Activated naive CD4-positive, alpha-beta T cell treated with anti-CD3 and anti-CD28 coated beads, Interleukin-2, amount 50 U/mL, for 16 hours (primary cell): ENCODE results near the gene E2F3.
"Not testable (repeated sequence)": the region's sequence is repeated elsewhere in the genome, so short reads cannot be mapped to it uniquely, and the experiment has no call there.

Experiments used
- DNase-seq: peaks from one replicate; pipeline ENCODE4 v3.0.0-alpha.2; 2020

E2F3 gene

DNA sequence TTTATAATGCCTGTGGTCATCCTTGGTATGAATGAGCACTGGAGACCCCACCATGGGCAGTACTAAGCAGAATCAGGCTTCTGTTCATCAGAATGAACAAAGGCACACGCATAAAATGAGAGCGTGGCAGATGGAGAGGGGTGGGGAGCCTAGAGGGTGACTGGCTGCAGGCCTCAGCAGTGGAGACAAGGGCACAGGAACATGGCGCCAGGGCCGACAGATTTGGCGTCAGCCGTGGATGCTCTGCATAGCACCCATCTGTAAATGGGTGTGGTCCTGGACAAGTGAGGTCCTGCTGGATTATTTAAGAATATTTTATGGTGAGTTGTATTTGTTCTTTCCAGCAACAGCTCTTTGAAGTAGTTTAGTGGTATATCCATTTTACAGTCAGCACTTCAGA is 33.1 kb downstream of the E2F3 start:
- DNase-seq = no peak

DNA sequence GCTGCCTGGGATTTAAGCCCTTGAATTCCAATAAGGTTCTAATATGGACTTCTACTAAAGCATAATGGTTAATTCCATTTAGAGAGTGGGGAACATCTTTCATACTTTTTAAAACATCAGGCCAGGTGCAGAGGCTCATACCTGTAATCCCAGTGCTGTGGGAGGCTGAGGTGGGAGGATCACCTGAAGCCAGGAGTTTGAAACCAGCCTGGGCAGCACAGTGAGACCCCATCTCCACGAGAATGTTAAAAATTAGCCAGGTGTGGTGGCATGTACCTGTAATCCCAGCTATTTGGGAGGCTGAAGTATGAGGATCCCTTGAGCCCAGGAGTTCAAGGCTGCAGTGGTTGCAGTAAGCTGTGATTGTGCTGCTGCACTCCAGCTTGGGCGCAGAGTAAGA is 35.0 kb downstream of the E2F3 start:
- DNase-seq = no peak

DNA sequence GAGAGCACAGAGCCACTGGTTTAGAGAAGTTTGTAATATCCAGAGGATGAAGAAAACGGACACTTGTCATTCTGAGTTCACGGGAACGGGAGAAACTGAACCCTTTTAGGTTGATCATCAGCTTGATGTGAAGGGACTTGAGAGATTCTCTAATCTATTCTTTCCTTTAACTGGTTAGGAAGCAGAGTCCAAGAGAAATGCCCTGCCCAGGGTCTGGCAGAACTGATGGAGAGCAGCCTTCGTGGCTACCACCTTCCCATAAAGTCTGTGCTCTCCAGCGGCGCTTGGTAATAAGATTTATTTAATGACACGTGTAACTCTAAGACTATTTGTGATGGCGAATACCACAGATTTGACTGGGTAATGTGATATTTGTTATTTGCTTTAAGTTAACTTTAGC is 36.0 kb downstream of the E2F3 start:
- DNase-seq = no peak

DNA sequence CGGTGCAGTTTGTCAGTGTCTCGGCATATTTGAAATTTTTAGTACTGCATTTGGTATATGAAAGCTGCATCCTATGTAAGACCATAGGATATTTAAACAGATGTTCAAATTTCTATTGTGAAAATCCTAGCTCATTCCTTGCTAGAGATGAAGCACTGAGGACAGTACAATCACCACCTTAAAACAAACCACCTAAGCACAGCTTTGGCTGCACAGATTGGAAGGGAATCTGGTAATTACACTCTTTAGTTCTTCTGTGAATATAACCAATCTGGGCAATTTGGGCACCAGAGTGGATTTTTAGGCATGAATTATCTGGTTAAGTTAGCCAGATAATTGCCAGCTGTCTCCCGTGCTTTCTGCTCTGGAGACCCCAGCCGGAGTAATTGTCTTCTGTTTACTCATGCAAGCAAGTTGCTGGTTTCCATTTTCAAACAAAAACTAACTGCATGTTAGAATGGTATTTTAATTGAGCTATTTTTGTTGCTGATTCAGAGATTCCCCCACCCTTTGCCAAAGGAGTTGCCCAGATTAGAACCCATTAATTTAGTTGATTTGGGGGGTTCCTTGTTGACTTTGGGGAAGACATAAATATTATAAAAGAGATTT is 36.9 kb downstream of the E2F3 start:
- DNase-seq = no peak

DNA sequence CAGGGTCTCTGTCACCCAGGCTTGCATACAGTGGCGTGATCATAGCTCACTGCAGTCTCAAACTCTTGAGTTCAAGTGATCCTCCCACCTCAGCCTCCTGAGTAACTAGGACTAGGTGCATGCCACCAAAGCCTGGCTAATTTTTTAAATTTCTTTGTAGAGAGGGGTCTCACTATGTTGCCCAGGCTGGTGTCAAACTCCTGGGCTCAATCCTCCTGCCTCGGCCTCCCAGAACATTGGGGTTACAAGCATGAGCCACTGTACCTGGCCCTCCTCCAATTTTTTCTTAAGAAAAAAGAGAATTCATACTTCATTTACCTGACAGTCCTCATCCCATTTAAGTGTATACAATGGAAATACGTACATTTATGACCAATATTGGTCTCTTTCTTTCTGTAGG is 37.9 kb downstream of the E2F3 start:
- DNase-seq = no peak

DNA sequence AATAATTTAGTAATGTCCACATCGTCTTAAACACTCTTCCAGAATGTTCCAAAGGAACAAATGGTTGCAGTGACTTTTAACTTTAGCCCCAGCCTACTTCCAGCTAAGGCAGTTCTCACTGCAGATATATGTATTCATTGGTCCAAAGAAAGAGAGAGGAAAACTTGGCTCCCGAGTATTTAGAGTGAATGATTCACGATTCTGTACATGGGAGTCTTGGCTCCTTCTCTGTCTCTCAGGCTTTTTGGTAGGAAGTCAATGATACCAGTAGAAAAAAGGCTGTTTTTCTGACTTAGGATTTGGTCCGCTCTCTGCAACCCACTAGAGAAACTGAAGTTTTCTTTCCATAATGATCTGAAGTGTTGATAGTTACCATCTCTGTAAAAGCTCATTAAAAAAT is 38.6 kb downstream of the E2F3 start:
- no peak for DNase-seq

DNA sequence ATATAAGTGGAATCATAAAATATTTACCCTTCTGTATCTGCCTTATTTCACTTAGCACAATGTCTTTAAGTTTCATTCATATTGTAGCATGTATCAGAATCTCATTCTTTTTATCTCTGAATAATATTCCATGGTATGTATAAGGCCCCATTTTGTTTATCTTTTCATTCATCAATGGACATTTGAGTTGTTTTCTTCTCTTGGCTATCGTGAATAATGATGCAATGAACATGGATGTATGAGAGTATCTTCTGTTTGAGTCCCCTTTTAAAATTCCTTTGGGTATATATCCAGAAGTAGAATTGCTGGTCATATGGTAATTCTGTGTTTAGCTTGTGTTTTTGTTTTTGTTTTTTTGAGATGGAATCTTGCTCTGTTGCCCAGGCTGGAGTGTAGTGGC is 39.6 kb downstream of the E2F3 start:
- no peak for DNase-seq

DNA sequence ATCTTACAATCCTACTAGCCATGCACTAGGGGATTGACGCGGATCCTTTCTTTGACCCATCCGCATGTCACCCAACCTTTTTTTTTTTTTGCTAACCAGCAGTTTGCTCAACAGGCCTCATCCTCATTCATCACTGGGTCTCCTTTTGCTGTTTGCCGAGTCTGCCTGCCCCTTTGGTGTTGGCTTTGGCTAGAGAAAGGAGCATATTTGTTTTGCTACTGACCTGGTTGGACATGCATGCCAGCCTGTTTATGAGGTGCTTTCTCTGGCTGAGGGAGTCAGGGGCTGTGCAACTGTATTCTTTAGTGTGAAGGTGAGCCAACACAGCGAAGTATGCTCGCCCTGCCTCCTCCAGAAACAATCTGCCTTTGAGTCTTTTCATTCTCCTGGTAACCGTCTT is 40.2 kb downstream of the E2F3 start:
- no peak for DNase-seq

DNA sequence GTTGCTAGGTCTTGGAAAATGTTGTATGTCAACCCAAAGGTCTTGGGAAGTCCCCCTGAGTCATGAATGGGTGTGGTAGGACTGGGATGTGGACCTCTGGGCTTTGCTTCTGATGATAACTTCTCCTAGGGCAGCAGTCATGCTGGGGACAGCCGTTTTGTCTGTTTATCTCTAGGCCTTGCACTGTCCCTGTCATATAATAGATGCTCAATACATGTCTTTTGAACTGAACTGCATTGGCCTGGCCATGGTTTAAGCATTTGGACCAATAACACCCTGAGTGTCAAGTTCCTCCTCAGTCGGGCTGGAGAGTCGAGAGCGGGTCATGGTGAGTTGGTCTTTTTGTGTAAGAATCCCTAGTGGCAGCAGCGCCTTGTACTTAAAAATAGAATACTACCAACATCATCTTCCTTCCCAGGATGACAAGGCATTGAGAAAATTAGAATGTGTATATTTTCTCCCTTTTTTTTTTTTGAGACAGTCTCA is 43.1 kb downstream of the E2F3 start:
- DNase-seq = no peak

DNA sequence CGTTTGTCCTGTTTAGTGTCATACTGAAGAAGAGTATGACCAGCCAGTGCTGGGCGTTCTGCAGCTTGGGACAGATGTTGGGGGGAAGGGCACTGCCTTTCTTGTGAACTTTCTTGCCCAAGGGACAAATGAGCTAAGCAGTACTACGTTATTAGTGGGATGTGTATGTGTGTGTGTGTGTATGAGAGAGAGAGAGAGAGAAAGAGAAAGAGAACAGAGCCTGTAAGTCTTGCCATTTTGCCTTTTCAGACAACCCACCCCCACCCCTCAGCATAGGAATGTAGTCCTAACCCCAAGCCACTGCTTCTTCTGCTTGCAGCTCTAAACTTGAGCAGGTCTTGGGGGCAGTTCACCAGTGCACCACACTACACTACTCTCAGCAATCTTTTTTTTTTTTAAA is 45.5 kb downstream of the E2F3 start:
- DNase-seq = no peak

DNA sequence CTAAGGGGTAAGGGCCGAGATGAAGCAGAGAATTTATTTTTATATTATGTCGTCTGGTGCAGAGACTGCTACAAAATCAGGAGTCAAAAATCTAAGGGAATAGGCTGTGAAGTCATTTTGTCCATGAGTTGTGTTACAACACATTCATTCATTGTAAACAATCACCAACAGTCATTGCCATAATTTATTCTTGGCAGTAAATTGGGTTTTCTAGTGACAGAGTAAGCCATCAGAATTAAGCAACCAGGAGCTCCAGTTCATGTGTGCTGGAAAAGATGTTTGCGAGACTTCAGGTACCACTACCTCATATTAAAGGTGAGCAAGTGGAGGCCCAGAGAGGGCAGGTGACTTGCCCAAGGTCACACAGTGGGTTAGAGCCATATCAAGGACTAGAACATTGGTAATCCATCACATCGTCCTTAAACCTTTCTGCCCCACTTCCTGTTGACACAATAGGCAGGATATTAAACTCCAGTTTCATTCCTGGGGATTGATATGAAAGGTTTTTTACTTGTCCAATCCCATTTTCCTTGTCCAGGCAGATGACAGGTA is 46.0 kb downstream of the E2F3 start:
- no peak for DNase-seq

DNA sequence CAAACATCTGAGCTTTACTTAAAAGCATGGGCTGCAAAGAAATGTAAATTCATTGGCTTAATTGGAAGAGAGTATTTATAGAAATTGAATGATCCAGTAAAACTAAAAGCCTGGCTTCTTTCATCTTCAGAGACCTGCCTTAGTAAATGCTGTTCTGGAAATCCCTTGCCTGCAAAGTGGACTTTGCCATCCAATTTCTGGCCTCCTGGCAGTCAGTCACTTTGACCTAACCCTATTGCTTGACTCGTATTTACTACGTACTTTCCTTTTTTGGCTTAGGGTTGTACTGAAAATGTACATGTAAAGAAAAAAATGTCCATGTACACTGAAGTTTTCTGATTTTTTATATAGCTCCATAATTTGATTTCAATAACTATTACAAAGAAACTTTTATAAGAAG is 47.1 kb downstream of the E2F3 start:
- DNase-seq = no peak

DNA sequence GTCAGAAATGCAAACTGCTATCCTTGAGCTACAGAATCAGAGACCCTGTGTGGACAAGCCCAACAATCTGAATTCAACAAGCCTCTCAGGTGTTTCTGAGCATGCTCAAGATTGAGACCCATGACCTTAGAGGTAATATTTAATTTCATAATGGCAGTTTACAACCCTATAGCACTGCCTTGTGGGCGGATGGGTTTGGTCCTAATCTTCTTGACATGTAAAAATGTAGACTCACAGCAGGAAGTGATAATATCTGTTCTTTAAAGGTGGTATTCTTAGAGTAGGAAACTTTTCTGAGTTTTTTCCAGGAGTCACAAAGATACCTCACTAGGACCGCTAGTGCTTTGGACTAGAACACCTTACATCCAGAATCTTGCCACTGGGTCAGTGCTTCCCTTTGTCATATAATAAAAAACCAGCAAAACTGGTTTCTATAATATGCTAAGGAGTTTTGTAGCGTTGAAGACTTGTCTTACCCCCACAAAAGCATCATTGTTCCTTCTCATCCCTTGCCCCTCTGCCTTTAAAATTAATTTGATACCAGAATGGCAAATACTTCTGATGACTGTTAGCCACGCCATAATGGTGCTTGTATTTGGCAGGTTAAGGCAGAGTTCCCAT is 52.6 kb downstream of the E2F3 start:
- no peak for DNase-seq

DNA sequence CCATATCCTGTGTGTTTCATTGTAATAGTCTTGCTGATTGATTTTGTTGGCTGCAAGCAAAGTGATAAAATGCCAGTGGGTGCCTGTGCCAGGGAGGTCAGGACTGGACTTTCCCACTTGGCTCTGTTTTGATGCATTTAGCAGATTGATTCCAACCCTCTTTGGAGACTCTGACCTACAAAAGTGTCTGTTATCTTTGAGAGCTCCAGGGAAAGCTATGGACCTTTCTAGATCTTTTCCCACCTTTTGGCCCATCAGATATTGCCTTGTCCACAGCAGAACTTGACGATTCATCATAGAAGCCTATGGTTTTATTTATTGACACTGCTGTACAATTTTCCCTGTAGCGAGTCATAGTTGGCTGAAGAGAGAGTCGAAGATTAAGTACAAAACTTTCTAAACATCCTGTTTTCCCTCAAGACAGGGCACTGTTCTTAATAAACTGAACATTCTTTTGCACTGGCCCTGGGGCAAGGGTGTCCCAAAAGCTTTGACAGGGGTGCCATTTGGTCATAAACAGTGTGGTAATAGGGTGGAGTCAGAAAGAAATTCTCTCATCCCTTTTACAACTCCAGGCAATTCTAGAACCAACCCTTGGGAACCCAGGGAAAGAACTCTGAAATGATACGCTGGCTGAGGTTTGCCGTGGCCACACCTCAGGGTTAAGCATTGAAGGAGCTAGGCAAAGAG is 53.7 kb downstream of the E2F3 start:
- DNase-seq = no peak

DNA sequence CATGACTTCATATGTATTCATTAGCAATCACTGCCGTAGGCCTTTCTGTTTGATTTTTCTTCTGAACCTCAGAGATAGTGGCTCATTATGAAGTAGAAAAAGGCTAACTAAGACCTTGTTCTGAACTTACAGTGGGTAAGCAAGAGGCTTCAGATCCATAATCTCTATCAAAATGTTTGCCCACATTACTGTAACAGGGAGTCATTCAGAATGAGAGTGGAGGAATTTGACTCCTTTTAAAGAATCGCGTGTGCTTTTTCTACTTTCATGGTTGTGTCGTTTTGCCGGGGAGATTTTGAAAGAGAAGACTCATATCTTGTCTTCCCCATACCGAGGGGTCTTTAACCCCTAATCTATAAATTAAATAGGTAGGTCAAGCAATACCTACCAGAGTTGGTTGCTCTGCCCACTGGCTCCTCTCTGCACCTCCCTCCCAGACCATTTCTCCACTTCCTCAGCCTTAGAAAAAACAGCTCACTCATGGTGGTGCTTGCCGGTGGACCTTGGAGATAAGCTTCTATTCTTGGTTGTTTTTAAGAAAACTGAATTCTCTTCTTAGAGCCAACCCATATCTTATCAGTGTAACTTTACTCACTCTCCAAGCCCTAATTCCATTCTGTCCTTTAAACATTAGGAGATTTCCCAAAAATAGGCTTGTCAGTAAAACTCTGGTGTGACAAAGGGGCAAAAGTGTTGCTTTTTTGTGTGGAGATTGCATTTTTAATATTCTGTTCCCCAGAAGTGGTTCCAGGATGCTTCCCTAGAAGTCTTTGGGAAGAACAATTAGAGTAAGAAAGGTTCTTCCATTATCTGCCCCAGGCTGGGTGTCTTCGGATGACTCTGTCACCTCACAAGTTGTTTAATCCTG is 56.6 kb downstream of the E2F3 start:
- DNase-seq = no peak

DNA sequence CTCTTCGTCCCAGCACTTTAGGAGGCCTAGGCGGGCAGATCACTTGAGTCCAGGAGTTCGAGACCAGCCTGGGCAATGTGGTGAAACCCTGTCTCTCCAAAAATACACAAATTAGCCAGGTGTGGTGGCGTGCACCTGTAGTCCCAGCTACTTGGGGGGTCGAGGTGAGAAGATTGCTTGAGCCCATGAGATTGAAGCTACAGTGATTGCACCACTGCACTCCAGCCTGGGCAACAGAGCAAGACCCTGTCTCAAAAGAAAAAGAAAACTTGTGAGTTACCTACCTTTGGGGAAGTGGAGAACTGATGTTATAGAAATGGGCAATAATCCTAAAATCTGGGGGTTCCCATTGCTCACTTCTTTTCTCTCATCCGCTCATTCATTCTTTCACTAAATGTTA is 58.0 kb downstream of the E2F3 start:
- no peak for DNase-seq

DNA sequence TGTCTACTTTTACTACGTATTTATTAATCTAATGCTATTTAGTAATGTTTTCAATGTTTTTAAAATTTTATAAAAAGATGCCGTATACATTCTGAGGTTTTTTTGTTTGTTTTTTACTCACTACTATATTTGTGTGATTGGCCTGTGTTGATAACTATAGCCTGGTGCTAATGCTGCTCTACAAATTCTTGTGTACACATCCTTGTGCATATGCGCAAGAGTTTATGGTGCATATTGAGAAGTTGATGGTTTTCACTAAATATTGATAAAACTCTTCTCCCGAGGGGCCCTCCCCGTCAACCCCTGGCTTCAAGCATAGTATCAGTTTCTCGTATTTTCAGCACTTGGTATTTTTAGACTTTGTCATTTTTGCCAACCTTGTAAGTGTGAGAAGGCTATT is 59.9 kb downstream of the E2F3 start:
- DNase-seq = no peak

DNA sequence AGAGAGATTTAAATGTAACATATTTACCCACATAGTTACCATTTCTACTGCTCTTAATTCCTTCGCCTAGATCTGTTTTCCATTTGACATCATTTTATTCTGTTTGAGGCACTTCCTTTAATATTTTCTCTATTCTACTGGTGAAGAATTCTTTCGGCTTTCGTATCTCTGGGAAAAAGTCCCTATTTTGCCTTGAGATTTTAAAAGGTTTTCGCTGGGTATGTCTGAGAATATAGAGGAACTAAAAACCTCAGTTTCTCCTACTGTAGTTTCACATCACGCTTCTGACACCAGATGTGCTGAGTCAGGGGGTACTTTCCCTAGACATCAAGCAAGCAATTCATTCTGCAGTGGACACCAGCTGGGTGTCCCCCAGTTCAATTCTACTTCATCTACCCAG is 61.7 kb downstream of the E2F3 start:
- DNase-seq = no peak

DNA sequence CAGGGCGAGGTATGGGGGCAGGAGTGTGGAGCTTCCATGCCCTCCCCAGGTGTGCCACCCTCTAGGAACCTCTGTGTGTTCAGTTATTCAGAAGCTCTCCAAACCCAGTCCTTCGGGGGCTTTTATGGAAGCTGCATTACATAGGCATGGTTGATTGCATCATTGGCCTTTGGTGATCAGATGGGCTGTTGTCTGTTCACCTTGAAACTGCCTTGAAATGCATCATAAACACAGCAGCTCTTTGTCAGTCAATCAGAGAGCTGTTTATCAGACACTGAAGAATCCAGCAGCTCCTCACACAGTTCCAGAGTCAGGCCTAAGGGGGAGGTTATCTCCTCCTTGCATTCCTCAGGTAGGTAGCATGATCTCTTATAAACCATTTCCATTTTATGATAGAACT is 62.4 kb downstream of the E2F3 start:
- DNase-seq = no peak

DNA sequence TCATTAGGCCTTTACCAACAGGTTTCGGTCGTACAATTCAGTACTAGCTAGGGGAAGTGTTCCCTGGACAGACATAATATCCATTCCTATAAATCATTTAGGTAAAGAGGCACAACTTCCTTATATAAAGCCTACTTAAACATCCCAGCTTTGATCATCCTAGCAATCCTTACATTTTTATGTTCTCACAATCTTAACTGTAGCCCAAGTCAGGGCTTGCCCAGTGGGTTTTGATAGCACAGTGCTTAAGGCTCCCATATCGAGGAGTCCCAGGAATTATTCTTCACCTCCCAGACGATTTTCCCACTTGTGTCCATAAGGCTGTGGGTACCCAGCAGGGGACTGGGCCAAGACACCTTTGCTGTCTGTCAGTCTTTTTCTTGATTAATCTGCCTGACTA is 63.2 kb downstream of the E2F3 start:
- no peak for DNase-seq

DNA sequence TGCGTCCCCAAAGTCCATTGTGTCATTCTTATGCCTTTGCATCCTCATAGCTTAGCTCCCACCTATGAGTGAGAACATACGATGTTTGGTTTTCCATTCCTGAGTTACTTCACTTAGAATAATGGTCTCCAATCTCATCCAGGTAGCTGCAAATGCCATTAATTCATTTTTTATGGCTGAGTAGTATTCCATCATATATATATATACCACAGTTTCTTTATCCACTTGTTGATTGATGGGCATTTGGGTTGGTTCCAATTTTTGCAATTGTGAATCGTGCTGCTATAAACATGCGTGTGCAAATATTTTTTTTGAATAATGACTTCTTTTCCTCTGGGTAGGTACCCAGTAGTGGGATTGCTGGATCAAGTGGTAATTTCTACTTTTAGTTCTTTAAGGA is 63.9 kb downstream of the E2F3 start:
- not testable (repeated sequence) for DNase-seq

DNA sequence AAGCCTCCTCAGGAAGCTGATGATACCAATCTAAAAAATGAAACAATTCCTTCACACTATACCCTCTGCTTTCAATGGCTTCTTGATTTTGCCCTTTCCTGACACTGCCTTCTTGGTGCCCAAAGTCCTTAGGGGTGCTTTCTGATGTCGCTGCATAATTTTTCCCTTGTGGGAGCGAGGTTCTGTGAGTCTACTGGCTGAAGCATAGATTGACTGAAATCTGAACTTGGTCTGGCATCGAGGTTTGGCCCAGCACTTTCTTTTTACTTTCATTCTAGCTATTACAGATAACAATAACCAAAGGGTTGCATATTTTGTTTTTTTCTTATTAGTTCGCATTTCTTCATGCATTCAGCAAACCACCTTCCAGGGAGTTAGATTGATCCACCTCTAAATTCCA is 65.8 kb downstream of the E2F3 start:
- DNase-seq = no peak

DNA sequence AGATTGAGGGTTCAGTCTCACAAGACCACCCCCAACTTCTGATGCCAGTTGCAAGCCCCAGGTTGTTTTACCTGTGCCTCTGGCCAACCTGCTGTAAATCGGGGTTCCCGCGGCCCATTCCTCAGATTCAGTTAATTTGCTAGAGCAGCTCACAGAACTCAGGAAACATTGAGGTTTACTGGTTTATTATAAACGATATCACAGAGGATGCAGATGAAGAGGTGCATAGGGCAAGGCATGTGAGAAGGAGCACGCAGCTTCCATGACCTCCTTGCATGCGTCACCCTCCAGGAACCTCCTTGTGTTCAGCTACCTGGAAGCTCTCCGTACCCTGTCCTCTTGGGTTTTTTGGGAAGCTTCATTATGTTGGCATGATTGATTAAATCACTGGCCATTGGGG is 66.5 kb downstream of the E2F3 start:
- no peak for DNase-seq
